IMR-90 (cell line): ENCODE results near the gene KIAA1328.

ENCODE experiments used
- POLR2A ChIP-seq: IDR thresholded peaks from 2 replicates; pipeline ENCODE4 v1.6.1; 2012; ENCODE audit warnings: mild to moderate bottlenecking, low read depth, low read length
- USF2 ChIP-seq: fragments of 150-350 bp; IDR thresholded peaks from 2 replicates; pipeline ENCODE4 v1.6.1; 2017; ENCODE audit warnings: mild to moderate bottlenecking, antibody characterized with exemption, low read length, low read depth

- no peak for TF ChIP-seq USF2
- TF ChIP-seq POLR2A: no peak
These were observed 10.9 kb downstream of the KIAA1328 start for GRCh38 chr18:36839835-36840234.
